K562 (cell line): ENCODE data around the gene HOXA2. TPM values are rescaled to one million over a fixed set of nuclear protein-coding genes. Genes with fewer than 3 reads are reported as not detected.

Source experiments
- ATAC-seq: fragments of 200-7000 bp; cut with Tn5 transposase; 3 replicates; pipeline ENCODE4 v1.9.1; 2020; ENCODE audit warnings: moderate library complexity
- BruUV-seq: library from RNA; stranded (reverse); fragments of 400-500 nt; replicated peaks from 2 replicates; lab custom pipeline; 2021; lab: Mats Ljungman, UMichigan
- CTCF ChIA-PET: fragments of 300-600 bp; formaldehyde crosslinking; extraction: SDS; loops from one replicate; lab custom pipeline; 2021; ENCODE audit warnings: low intra/inter-chr PET ratio; lab: Yijun Ruan, JAX
- POLR2A ChIA-PET: fragments of 300-600, 350-650 bp; sonication (Branson Sonifier 250); formaldehyde crosslinking; extraction: SDS; loops from one replicate; lab custom pipeline; 2021; ENCODE audit warnings: antibody characterized with exemption, inconsistent platforms; lab: Yijun Ruan, JAX
- DNase-seq, 4 experiments: peaks; one replicate each; pipeline versions ENCODE4 v3.0.0 to v3.0.0-alpha.2; 2011 to 2018; ENCODE audit warnings: low spot score in 3 of 4, mixed read lengths in 3 of 4; ENCODE audit errors: extremely low read depth in 1 of 4
- FAIRE-seq: peaks from 2 replicates; lab custom pipeline; 2011; peaks lifted over from hg19 to GRCh38; lab: Jason Lieb, UNC
- H2AFZ ChIP-seq: 2 replicates; pipeline ENCODE4 v1.6.0; 2011; ENCODE audit warnings: low read depth, low read length, control low read depth, inconsistent platforms
- H3K27ac ChIP-seq: fragments of 200-600 bp; 3 replicates; pipeline ENCODE4 v1.8.0; 2011; ENCODE audit warnings: low read depth, mild to moderate bottlenecking, control low read depth, inconsistent platforms, low read length, moderate library complexity, mixed read lengths; ENCODE audit errors: extremely low read depth
- H3K27me3 ChIP-seq, 2 experiments: fragments of 300-600 bp in 1 of 2; 2 replicates in 1 of 2; 3 replicates in 1 of 2; pipeline versions ENCODE4 v1.6.0 to v1.8.0; 2011; ENCODE audit warnings: inconsistent platforms in 2 of 2, low read length in 2 of 2, mild to moderate bottlenecking in 1 of 2, mixed read lengths in 1 of 2, moderate library complexity in 1 of 2; ENCODE audit not compliant: control insufficient read depth in 2 of 2, insufficient read depth in 2 of 2
- H3K36me3 ChIP-seq: fragments of 300-600 bp; 3 replicates; pipeline ENCODE4 v1.8.0; 2011; ENCODE audit warnings: mild to moderate bottlenecking, low read length, inconsistent platforms; ENCODE audit not compliant: control insufficient read depth, insufficient read depth
- H3K4me1 ChIP-seq, 2 experiments: fragments of 200-600 bp in 1 of 2; replicated peaks in 1 of 2; 2 replicates in 1 of 2; 3 replicates in 1 of 2; pipeline versions ENCODE4 v1.5.1 to v1.8.0; 2011; ENCODE audit warnings: inconsistent platforms in 2 of 2, low read length in 2 of 2, mild to moderate bottlenecking in 1 of 2, mixed read lengths in 1 of 2, moderate library complexity in 1 of 2; ENCODE audit not compliant: control insufficient read depth in 2 of 2, insufficient read depth in 2 of 2
- H3K4me2 ChIP-seq: 2 replicates; pipeline ENCODE4 v1.6.1; 2011; ENCODE audit warnings: low read length, control low read depth, inconsistent platforms, mixed read lengths; ENCODE audit not compliant: insufficient read depth
- H3K4me3 ChIP-seq: fragments of 200-600 bp; sonication (generic), shearing (Covaris generic); 2 replicates; pipeline ENCODE4 v1.5.1; 2016; ENCODE audit warnings: control low read depth, inconsistent platforms
- H3K79me2 ChIP-seq: fragments of 200-600 bp; 3 replicates; pipeline ENCODE4 v1.8.0; 2011; ENCODE audit warnings: low read length, inconsistent platforms; ENCODE audit not compliant: control insufficient read depth, insufficient read depth
- H3K9ac ChIP-seq, 2 experiments: 2 replicates each; pipeline versions ENCODE4 v1.6.0 to v1.6.1; 2011; ENCODE audit warnings: low read depth in 2 of 2, low read length in 2 of 2, control low read depth in 1 of 2, inconsistent platforms in 1 of 2, mild to moderate bottlenecking in 1 of 2, mixed read lengths in 1 of 2; ENCODE audit not compliant: insufficient read depth in 1 of 2
- H3K9me1 ChIP-seq: one replicate; pipeline ENCODE4 v1.6.0; 2011; ENCODE audit warnings: inconsistent platforms, mild to moderate bottlenecking, low read length, moderate library complexity; ENCODE audit not compliant: control insufficient read depth, insufficient read depth
- H3K9me3 ChIP-seq: replicated peaks from 2 replicates; pipeline ENCODE4 v1.5.1; 2011; ENCODE audit warnings: low read depth, low read length, inconsistent platforms; ENCODE audit not compliant: control insufficient read depth, insufficient read depth
- H4K20me1 ChIP-seq: replicated peaks from 2 replicates; pipeline ENCODE4 v1.6.1; 2011; ENCODE audit warnings: low read length, inconsistent platforms, mixed read lengths; ENCODE audit not compliant: control insufficient read depth, insufficient read depth
- C11orf30 ChIP-seq: fragments of 450-650 bp; IDR thresholded peaks from 2 replicates; pipeline ENCODE4 v1.6.1; 2016; ENCODE audit warnings: low read depth, mild to moderate bottlenecking
- ETS2 ChIP-seq: IDR thresholded peaks from 2 replicates; pipeline ENCODE4 v1.6.1; 2016; ENCODE audit warnings: borderline replicate concordance, missing genetic modification characterization, mild to moderate bottlenecking, moderate library complexity, missing compliant biosample characterization; ENCODE audit not compliant: poor library complexity, severe bottlenecking
- NCOA6 ChIP-seq: fragments of 450-650 bp; IDR thresholded peaks from 2 replicates; pipeline ENCODE4 v1.6.1; 2017; ENCODE audit warnings: mild to moderate bottlenecking
- SIX5 ChIP-seq, 2 experiments: IDR thresholded peaks; 2 replicates each; pipeline ENCODE4 v1.6.1; 2011; ENCODE audit warnings: low read length in 2 of 2, borderline replicate concordance in 1 of 2, low read depth in 1 of 2, mild to moderate bottlenecking in 1 of 2, moderate library complexity in 1 of 2; ENCODE audit not compliant: insufficient read depth in 1 of 2
- ZNF766 ChIP-seq: fragments of 200-800 bp; sonication (Bioruptor generic); conservative IDR thresholded peaks from 2 replicates; pipeline ENCODE4 v1.6.1; 2016; ENCODE audit warnings: missing genetic modification characterization, missing compliant biosample characterization
- WGBS: fragments of 100-300 bp; shearing (Covaris generic); methylation state at CpG from one replicate; pipeline ENCODE4 v1.1.6; 2016; ENCODE audit warnings: low coverage, mixed read lengths; ENCODE audit not compliant: insufficient coverage; ENCODE audit errors: missing lambda C conversion rate; 5-methylcytosine and 5-hydroxymethylcytosine counted together
- in situ Hi-C: fragments of 300-500 bp; cut with MboI; formaldehyde crosslinking; loops from 4 replicates; pipeline ENCODE4 v1.15.0; 2018; ENCODE audit warnings: inconsistent platforms, mixed read lengths
- intact Hi-C: fragments of 100-400 bp; cut with micrococcal nuclease; formaldehyde crosslinking; loops from 2 replicates; pipeline ENCODE4 v1.14.2; 2022
- polyA plus RNA-seq, 8 experiments: library from polyadenylated mRNA; depleted of rRNA in 4 of 8; stranded (reverse) in 5 of 8; unstranded in 3 of 8; fragments of >200 nt; fragmentation: Nextera tagmentation in 2 of 8; fragmentation: Illumina TruSeq in 1 of 8; extraction: Ambion mirVana in 2 of 8; extraction: Trizol in 1 of 8; gene quantifications; 2 replicates each; pipeline versions ENCODE4 v1.2.1 to v1.2.3, GENCODE V29; 2011 to 2014; ENCODE audit warnings: inconsistent platforms in 1 of 8, missing spikeins in 1 of 8
- total RNA-seq, 7 experiments: library from RNA; depleted of rRNA in 6 of 7; stranded (reverse); fragments of >200 nt in 6 of 7; fragmentation: Illumina TruSeq in 2 of 7; extraction: Trizol in 2 of 7; gene quantifications; 2 replicates each; pipeline versions ENCODE4 v1.2.1 to v1.2.3, GENCODE V29; 2011 to 2021; ENCODE audit warnings: low replicate concordance in 1 of 7
- TF ChIP-seq, protein P1 (sequence below): sonication (generic); formaldehyde crosslinking; IDR thresholded peaks from 2 replicates; pipeline ENCODE4 v1.8.1; 2023; ENCODE audit warnings: mild to moderate bottlenecking, missing genetic modification reagents, moderate library complexity

HOXA2 gene
- total and polyA plus RNA-seq, 9 of the 15 experiments (the other 6 are each of a cell fraction or from before 2014, with no cell fraction given): 0.04 TPM; not detected in 8

DNA sequence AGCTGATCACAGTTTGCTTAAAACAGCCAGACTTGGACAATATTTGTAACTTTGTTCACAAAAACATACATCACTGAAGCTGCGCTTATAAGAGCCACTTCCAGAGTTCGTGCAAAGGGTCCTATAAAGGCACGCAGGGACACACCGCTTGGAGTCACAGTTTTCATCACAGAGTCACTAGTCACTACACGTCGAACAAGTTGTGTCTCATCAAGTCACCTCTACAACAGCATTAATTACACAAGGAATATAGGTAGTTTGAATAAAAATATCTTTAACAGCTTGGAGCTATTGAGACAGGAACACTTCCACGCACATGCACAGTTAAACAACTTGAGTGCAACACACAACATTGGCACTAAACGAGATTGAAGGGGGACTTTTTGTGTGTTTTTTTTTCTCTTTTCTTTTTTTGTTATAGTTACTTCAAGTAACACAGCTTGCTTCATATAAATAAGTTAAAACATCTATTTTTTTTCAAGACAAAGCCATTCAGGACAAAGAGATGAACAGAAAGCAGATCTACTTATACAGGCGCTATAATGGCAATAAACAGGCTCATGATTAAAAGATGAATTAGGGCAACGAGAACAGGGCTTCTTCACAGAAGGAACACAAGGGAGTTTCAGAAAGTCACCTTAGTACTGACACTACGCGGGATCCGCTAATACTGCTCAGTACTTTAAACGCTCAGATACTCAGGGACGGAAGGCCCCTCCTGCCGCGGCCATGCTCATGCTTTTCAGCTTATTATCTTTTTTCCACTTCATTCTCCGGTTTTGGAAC is 38.8 kb upstream of the HOXA2 start:
- intact Hi-C loops: no loop called here
- ChIA-PET CTCF (interaction anchor here (0.6 kb wide), 1 partner anchor 830 kb away, joined by 5 read pairs; no protein-coding TSS in a partner anchor), POLR2A (no interaction called here)
- FAIRE-seq (no peak), DNase-seq (no peak), ATAC-seq (no peak)
- Histone ChIP-seq H2AFZ (no peak overlapping the region), H3K9ac (no peak overlapping the region), H3K4me1 (peaks cover under 1 to 20% of the 10 kb centered on the region in 2 experiments; a peak in 2 of 5 replicates), H3K4me2 (no peak overlapping the region), H3K9me1 (no peaks in the 10 kb centered on the region), H3K27me3 (peaks cover 28 to 80% of the 10 kb centered on the region in 2 experiments), H3K27ac (no peak overlapping the region), H3K79me2 (no peaks in the 10 kb centered on the region), H3K9me3 (no peaks in the 10 kb centered on the region), H4K20me1 (no peaks in the 10 kb centered on the region), H3K36me3 (no peaks in the 10 kb centered on the region), H3K4me3 (no peak overlapping the region)
- WGBS: 12% methylated on average over 18 of the region's 18 CpGs
- in situ Hi-C loops: loop anchor here (10.0 kb wide), 1 partner anchor 287 kb away; no protein-coding TSS in a partner anchor
- no TSS peak for BruUV-seq
- TF ChIP-seq ETS2 (tag) (no peak), ZNF766 (no peak), SIX5 (IDR thresholded peaks at IDR 0.05; ENCODE audit: borderline replicate concordance in 1 of 2, insufficient read depth in 1 of 2, low read depth in 1 of 2, low read length in 2 of 2) (no peak), NCOA6 (no peak), C11orf30 (no peak)
- TF ChIP-seq, protein P1, sequence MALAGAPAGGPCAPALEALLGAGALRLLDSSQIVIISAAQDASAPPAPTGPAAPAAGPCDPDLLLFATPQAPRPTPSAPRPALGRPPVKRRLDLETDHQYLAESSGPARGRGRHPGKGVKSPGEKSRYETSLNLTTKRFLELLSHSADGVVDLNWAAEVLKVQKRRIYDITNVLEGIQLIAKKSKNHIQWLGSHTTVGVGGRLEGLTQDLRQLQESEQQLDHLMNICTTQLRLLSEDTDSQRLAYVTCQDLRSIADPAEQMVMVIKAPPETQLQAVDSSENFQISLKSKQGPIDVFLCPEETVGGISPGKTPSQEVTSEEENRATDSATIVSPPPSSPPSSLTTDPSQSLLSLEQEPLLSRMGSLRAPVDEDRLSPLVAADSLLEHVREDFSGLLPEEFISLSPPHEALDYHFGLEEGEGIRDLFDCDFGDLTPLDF: no peak
